ENCODE data around the gene TAS1R2. TPM values are rescaled to one million over a fixed set of nuclear protein-coding genes. Genes with fewer than 3 reads are reported as not detected.

Gene TAS1R2
- total and polyA plus RNA-seq, 2 of the 13 experiments (the other 11 are each of a cell fraction or from before 2014, with no cell fraction given), result not detected

DNA sequence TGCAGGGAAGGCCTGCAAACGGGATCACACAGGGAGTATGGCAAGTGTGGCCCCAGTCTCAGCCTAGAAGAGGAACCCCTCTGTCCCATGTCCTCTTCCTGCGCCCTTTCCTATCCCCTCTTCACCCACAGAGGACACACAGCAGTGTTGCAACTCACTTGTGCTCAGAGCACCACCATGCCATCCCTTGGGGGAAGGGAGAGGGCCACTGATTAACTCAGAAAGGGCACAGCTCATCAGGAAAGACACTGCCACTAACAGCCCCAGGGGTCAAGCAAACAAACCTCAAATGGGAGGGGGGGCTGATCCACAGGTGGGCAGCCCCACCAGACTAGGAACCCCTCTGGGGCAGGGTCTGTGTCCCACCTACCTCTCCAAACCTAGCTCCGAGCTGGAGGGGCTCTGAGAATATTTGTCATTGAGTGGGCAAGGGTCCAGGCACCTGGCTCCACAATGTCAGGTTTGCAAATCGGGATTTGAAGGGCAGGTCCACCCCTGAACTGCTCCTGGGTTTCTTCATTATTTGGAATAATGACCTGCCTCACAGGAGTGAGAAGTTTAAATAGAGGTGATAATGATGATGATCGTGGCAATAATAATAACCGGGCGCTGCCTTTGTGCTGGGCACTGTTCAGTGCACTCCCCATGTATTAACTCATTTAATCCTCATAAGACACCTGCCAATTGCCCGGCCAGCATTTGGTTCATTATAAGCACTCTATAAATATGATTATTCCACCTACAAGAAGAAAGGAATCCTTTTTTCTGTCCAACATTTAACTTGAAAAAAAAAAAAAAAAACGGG is 41.9 kb upstream of the TAS1R2 start (continued):
- TF ChIP-seq, protein P1, sequence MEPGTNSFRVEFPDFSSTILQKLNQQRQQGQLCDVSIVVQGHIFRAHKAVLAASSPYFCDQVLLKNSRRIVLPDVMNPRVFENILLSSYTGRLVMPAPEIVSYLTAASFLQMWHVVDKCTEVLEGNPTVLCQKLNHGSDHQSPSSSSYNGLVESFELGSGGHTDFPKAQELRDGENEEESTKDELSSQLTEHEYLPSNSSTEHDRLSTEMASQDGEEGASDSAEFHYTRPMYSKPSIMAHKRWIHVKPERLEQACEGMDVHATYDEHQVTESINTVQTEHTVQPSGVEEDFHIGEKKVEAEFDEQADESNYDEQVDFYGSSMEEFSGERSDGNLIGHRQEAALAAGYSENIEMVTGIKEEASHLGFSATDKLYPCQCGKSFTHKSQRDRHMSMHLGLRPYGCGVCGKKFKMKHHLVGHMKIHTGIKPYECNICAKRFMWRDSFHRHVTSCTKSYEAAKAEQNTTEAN (CRISPR knock-in tag; conservative IDR thresholded peaks at IDR 0.05), result peak; percentile 58
- peak; percentile 66; the same call in 1 of the 2 replicates for TF ChIP-seq RERE (CRISPR knock-in tag; IDR thresholded peaks at IDR 0.05; ENCODE audit: low read depth)
- TF ChIP-seq ZBTB33 (CRISPR knock-in tag; IDR thresholded peaks at IDR 0.05), result peak; percentile 38; the same call in 1 of the 2 replicates
- peak; percentile 58; the same call in 1 of the 2 replicates for TF ChIP-seq ZBTB20 (CRISPR knock-in tag; IDR thresholded peaks at IDR 0.05; ENCODE audit: borderline replicate concordance, low read depth)
- peak; percentile 29; the same call in 1 of the 2 replicates for TF ChIP-seq NFYC (CRISPR knock-in tag; IDR thresholded peaks at IDR 0.05)
- no peak; the same call in 1 of the 2 replicates for TF ChIP-seq ZNF460 (CRISPR knock-in tag; IDR thresholded peaks at IDR 0.05; ENCODE audit: borderline replicate concordance)
- no peak for TF ChIP-seq SIX4 (CRISPR knock-in tag; IDR thresholded peaks at IDR 0.05)
- peak; percentile 48 to 56; a peak in 3 of 4 replicates for TF ChIP-seq HMGXB4 (CRISPR knock-in tag; IDR thresholded peaks at IDR 0.05; ENCODE audit: borderline replicate concordance in 1 of 2, low read depth in 1 of 2)
- no peak for TF ChIP-seq PRPF4 (IDR thresholded peaks at IDR 0.05; ENCODE audit: low read depth, low read length, poor library complexity, severe bottlenecking)
- TF ChIP-seq, protein P2, sequence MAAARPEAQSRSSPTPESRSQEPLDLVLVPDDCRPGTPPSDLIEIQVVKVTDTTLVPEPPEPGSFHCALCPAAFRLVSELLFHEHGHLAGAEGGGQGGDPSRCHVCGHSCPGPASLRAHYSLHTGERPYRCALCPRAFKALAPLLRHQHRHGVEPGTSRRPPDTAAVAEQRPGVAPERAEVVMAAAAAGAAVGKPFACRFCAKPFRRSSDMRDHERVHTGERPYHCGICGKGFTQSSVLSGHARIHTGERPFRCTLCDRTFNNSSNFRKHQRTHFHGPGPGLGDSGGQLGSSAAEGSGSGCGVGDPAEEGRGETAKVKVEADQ (CRISPR knock-in tag; IDR thresholded peaks at IDR 0.05; ENCODE audit: borderline replicate concordance), result no peak
- TF ChIP-seq ZNF530 (CRISPR knock-in tag; IDR thresholded peaks at IDR 0.05; ENCODE audit: low read depth), result no peak
- TF ChIP-seq ELF4 (CRISPR knock-in tag; IDR thresholded peaks at IDR 0.05; ENCODE audit: borderline replicate concordance), result no peak; the same call in 1 of the 2 replicates
- peak; percentile 12; the same call in 1 of the 2 replicates for TF ChIP-seq TFDP1 (CRISPR knock-in tag; IDR thresholded peaks at IDR 0.05; ENCODE audit: borderline replicate concordance)
- no peak for TF ChIP-seq ZNF3 (CRISPR knock-in tag; IDR thresholded peaks at IDR 0.05)

All from HepG2 (cell line).